Panc1 (cell line): ENCODE measurements around the gene LMAN1.

Source experiments
- POLR2AphosphoS5 ChIP-seq: IDR thresholded peaks from 2 replicates; pipeline ENCODE4 v1.6.1; 2012; ENCODE audit warnings: mild to moderate bottlenecking, low read depth, low read length, moderate library complexity
- TCF7L2 ChIP-seq: IDR thresholded peaks from 2 replicates; pipeline ENCODE4 v1.6.1; 2011; ENCODE audit warnings: mild to moderate bottlenecking, low read depth, low read length, inconsistent platforms
- TF ChIP-seq, protein P1 (sequence below): fragments of 450-650 bp; IDR thresholded peaks from 2 replicates; pipeline ENCODE4 v1.5.1; 2017; ENCODE audit warnings: mild to moderate bottlenecking

DNA sequence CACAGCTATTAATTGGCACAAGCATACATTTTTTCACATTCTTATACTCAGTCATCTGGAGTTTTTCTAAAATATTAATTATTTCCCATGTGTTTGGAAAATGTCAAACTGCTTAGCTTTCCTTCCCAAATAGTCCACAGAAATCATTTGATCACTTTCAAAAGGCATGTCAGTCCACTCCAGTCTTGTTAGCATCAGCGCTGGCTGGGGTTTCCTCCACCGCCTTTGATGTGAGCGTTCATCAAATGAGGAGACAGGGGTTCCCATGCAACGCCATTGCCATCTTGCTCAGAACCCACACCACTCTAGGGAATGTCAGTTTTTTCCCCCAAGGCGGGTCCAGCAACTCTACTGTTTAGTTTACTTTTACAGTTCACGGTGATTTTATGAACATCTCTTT is 72.7 kb downstream of the LMAN1 start:
- TF ChIP-seq, protein P1, sequence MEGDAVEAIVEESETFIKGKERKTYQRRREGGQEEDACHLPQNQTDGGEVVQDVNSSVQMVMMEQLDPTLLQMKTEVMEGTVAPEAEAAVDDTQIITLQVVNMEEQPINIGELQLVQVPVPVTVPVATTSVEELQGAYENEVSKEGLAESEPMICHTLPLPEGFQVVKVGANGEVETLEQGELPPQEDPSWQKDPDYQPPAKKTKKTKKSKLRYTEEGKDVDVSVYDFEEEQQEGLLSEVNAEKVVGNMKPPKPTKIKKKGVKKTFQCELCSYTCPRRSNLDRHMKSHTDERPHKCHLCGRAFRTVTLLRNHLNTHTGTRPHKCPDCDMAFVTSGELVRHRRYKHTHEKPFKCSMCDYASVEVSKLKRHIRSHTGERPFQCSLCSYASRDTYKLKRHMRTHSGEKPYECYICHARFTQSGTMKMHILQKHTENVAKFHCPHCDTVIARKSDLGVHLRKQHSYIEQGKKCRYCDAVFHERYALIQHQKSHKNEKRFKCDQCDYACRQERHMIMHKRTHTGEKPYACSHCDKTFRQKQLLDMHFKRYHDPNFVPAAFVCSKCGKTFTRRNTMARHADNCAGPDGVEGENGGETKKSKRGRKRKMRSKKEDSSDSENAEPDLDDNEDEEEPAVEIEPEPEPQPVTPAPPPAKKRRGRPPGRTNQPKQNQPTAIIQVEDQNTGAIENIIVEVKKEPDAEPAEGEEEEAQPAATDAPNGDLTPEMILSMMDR: no peak
- TF ChIP-seq TCF7L2 (no peak), POLR2AphosphoS5 (no peak)
